ENCODE results near the gene SLC41A1.

Gene SLC41A1

DNA sequence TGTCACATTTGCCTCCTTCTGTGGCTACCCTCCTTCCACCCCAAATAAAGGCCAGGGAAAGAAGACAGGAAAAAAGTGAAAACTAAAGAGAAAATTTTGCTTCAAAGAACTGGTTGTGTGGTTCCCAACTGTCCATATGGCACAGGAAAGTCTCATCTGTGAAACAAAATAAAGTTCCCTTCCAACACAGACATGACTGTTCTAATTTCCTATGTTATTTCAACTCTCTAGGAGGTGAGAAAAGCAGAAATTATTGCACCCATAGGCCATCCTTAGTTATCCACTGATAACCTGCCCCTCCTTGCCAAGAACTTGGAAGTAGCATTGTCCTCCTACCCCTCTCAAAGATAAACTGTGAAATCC is 29.6 kb downstream of the SLC41A1 start:
- TF ChIP-seq, protein P1, sequence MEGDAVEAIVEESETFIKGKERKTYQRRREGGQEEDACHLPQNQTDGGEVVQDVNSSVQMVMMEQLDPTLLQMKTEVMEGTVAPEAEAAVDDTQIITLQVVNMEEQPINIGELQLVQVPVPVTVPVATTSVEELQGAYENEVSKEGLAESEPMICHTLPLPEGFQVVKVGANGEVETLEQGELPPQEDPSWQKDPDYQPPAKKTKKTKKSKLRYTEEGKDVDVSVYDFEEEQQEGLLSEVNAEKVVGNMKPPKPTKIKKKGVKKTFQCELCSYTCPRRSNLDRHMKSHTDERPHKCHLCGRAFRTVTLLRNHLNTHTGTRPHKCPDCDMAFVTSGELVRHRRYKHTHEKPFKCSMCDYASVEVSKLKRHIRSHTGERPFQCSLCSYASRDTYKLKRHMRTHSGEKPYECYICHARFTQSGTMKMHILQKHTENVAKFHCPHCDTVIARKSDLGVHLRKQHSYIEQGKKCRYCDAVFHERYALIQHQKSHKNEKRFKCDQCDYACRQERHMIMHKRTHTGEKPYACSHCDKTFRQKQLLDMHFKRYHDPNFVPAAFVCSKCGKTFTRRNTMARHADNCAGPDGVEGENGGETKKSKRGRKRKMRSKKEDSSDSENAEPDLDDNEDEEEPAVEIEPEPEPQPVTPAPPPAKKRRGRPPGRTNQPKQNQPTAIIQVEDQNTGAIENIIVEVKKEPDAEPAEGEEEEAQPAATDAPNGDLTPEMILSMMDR (conservative IDR thresholded peaks at IDR 0.05; ENCODE audit: control insufficient read depth, insufficient read depth, low read depth, low read length): no peak
- no peak overlapping the region for H3K4me3 ChIP-seq (ENCODE audit: control insufficient read depth, low read depth, low read length)
- DNase-seq (ENCODE audit: low read depth): no peak

DNA sequence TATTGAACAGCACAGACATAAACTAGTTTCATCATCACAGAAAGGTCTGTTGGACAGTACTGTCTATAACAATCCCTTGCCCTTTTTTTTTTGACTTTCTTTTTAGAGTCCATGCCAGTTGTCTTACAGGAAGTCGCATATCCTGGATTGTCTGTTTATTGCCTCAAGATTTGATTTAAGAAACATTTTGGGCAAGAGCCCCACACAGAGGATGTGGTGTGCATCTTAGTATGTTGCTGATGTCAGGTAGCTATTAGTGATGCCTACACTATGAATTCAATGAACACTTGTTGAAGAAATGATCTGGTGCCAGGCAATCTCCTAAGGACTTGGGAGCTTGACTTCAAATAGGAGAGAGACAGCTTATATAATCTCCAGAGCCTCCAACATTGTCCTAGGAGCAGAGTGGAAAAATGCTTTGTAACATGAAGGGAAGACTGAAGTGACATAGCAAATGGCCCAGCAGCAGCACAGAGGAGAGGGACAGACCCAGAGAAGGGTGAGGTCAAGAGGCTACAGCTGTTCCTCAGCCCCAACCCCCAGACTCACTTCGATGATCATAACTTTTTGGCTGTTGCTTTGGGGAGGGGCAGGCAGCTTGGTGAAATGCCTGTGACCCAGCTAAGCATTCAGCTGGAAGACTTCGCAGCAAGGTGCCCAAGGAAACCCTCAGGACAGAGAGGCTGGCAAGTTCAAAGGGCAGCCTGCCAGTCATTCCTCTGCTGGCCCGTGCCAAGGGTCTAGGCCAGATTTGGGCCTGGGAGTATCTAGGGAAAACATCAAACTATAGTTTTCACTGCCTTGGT is 30.2 kb downstream of the SLC41A1 start:
- TF ChIP-seq, protein P1 (conservative IDR thresholded peaks at IDR 0.05; ENCODE audit: control insufficient read depth, insufficient read depth, low read depth, low read length): no peak
- no peak overlapping the region for H3K4me3 ChIP-seq (ENCODE audit: control insufficient read depth, low read depth, low read length)
- peak; percentile 7 for DNase-seq (ENCODE audit: low read depth)

DNA sequence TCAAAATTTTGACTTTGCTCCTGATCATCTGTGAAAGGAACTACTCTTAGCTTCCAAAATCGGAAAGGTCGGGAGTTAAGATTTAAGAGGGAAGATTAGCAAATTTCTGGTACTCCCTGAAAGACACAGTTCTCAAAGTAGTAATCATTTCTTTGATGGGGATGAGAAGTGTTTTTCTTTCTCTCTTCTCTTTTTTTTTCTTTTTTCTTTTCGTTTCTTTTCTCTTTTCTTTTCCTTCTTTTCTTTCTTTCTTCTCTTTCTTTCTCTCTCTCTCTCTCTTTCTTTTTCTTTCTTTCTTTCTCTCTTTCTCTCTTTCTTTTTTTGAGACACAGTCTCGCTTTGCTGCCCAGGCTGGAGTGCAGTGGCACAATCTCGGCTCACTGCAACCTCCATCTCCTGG is 32.7 kb downstream of the SLC41A1 start:
- no peak overlapping the region for H3K4me3 ChIP-seq (ENCODE audit: control insufficient read depth, low read depth, low read length)
- DNase-seq (ENCODE audit: low read depth): no peak
- TF ChIP-seq, protein P1 (conservative IDR thresholded peaks at IDR 0.05; ENCODE audit: control insufficient read depth, insufficient read depth, low read depth, low read length): no peak

DNA sequence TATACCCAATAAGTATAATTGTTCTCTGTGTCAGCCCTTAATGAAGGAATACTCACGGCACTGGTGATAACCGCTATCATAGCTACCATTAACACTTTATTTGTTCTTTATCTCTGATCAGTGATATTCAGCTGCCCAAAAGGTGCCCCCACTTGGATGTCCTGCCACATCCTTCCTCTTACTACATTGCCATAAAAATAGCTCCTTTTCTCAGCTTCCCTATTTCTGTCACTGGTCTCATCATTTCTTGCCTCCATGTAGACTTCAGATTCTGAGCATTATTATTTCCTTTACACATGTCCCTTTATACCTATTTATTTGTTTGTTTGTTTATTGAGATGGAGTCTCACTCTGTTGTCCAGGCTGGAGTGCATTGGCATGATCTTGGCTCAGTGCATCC is 35.0 kb downstream of the SLC41A1 start:
- TF ChIP-seq, protein P1 (conservative IDR thresholded peaks at IDR 0.05; ENCODE audit: control insufficient read depth, insufficient read depth, low read depth, low read length): no peak
- no peak for DNase-seq (ENCODE audit: low read depth)
- no peak overlapping the region for H3K4me3 ChIP-seq (ENCODE audit: control insufficient read depth, low read depth, low read length)

DNA sequence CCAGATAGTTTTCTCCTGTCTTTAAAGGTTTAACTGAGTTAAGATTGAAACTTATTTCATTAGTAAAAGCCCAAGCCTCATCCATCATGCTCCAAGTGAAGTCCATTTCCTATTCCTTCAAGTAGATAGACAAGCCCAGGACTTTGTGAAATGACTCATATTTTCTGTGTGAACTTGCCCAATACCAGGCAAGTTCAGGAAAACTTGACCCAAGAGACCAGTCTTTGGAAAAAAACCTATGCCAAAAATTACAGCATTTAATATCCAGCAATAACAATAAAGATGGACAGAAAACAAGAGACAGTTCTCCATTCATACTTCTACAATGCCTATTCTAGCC is 37.3 kb downstream of the SLC41A1 start:
- DNase-seq (ENCODE audit: low read depth): peak; percentile 81
- H3K4me3 ChIP-seq (ENCODE audit: control insufficient read depth, low read depth, low read length): peak overlapping the region; percentile 95
- TF ChIP-seq, protein P1 (conservative IDR thresholded peaks at IDR 0.05; ENCODE audit: control insufficient read depth, insufficient read depth, low read depth, low read length): no peak

DNA sequence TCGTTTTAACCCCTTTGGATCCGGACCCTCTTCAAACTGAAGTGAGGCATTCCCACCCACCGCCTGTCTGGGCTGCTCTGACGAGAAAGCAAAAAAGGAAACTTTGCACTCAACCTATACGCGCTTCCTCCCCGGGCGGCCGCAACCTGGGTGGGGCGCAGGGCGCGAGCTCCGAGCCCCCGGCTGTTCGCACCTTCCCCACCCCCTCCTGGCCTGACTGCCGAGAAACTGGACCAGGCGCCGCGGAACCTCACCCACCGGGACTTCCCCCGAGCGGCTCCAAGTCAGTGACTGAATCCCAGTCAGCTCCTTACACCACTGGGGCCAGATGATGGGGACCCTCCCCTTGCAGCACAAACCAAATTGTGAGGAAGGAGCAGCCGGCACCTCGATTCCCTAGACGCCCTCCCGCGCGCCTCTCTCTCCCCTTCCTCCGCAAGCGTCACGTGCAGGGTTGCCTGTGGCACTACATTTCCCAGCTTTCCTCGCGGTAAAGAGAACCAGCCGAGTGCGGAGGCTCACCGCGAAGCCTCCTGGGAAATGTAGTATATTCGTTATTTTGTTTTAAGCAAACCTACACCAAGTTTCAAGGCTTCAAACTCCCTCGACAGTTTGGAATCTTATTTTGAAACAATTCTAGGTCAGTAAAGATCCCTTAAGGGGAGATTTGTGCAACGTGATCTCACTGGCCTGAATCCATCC is 37.8 kb downstream of the SLC41A1 start, which contains the start of gene RAB29:
RAB29 (minus strand) TSS at position 468 of the 702 bp plus-strand sequence. CDS start 526 bp downstream, outside the sequence.
- TF ChIP-seq, protein P1 (conservative IDR thresholded peaks at IDR 0.05; ENCODE audit: control insufficient read depth, insufficient read depth, low read depth, low read length): no peak
- peak within 1 kb of the TSS; percentile 95 for H3K4me3 ChIP-seq (ENCODE audit: control insufficient read depth, low read depth, low read length)
- DNase-seq (ENCODE audit: low read depth): peak; percentile 80
